ENCODE measurements around the gene LDB3. TPM values are rescaled to one million over a fixed set of nuclear protein-coding genes. Genes with fewer than 3 reads are reported as not detected.

The LDB3 gene
- total RNA-seq, 2 experiments from 2014 or later, result 0.04 TPM; not detected in 1

DNA sequence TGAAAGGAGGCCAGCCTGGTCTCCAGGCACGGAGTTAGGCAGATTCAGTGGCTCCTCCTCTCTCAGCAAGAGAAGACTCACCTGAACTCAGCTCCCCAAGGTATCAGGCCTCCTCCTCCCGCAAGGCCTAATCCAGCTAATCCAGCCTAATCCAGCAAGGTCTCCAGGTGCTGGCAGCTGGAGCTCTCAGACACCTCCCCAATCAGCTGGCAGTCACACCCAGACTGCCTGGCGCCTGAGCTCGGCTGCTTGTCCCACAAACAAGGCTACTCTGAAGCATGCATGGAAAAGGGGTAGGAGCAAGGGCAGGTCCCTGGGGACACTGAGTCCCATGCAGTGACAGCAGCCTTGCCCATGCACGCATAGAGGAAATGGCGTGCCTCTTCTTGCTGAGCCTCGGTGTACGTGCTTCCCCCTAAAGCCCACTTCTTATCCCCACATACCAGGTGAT is 17.3 kb upstream of the LDB3 start:
- CTCF ChIA-PET, result no interaction called here
- POLR2A ChIA-PET, result no interaction called here

DNA sequence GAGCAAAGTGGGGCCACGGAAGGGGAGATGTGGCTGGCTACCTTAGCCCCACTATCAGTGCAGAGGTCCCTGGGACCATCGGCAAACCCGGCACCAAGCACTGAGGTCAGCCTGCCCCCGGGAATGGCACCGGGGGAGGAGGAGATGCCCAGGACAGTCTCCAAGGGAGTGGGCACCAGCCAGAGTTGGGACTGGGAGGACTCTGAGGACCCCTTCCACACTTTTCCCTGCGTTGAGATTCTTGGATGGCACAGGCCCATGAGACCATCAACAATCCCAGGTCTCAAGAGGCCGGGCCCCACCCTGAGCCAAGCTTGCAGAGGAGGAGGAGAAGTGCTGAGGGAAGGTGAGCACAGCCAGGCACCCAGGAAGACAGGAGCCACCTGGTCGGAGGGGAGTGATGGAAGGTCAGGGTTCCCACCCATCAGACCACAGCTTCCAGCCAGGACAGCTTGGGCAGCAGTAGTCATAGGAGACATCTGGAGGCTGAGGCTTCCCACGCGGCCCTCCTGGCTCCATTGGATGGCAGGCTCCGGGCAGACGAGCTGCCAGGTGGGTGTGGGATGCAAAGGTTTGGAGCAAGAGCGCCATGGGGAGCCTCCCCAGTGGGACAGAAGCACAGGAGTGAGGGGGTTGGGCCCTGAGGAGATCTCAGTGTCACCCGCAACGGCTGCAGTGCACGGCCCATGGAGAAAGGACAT is 16.5 kb upstream of the LDB3 start:
- POLR2A ChIA-PET, result no interaction called here
- CTCF ChIA-PET, result interaction anchor here (0.6 kb wide), 1 partner anchor 235 kb away, joined by 5 read pairs; no protein-coding TSS in a partner anchor

DNA sequence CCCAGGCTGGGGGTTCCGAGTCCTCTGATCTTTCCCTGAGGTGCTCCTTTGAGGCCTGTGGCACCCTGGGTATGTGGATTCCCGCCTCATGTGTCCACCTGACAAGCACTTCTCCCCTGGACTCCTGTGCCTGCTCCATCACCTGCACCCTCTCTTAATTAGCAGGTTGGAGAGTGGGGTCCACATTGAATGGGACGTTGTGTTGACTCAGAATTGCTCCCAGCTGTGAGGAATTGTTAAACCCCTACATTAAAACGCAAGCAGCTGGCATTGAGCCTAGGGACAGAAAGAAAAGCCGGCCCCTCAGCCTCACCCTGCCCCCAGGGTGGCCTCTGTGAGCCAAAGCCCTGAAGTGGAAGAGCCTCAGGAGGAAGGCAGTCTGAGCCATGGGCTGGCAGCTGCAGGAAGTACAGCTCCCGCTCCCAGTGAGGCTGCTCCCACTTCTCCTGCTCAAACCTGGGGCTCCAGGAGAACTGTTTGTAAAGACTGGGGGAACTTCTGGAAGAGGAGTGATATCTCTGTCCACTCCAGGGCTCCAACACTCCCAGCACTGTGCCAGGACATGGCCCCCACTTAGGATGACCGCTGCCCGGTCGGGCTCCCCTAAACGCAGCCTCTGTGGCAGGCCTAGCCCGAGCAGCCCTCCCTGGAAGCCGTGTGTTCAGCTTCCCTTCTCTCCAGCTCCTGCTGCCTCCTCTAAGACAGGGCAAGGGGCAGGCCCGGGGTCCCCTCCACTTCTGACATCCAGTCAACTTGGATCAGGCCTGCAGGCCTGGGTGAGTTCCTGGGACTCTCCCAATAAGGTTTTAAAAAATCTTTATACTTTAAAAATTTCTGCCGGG is 15.7 kb upstream of the LDB3 start:
- POLR2A ChIA-PET, result no interaction called here
- CTCF ChIA-PET, result interaction anchor here (0.6 kb wide), 1 partner anchor 234 kb away, joined by 5 read pairs; no protein-coding TSS in a partner anchor

DNA sequence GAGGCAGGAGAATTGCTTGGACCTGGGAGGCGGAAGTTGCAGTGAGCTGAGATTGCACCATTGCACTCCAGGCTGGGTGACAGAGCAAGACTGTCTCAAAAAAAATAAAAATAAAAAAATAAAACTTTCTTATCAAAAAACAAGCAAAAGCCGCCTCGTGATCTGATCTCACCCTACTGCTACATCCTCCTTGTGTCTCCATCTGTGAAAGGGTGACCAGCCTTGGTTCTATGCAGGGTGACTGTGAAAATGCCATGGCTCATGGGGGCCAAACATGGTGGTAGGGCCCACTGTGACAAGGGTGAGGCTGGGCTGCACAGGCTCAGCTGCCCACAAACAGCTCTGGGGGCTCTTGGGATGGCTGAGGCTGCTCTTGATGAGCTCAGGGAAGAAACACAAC is 14.9 kb upstream of the LDB3 start:
- ChIA-PET CTCF (no interaction called here), POLR2A (no interaction called here)

DNA sequence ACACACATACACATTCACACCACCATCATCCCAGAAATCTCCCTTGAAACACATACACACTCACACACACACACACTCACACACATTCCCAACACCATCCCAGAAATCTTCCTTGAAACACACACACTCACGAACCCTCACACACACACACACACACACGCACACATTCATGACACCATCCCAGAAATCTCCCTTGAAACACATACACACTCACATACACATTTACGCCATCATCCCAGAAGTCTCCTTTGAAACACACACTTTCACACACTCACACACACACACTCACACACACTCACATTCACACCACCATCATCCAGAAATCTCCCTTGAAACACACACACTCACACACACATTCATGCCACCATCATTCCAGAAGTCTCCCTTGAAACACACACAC is 14.3 kb upstream of the LDB3 start:
- POLR2A ChIA-PET, result no interaction called here
- CTCF ChIA-PET, result no interaction called here

DNA sequence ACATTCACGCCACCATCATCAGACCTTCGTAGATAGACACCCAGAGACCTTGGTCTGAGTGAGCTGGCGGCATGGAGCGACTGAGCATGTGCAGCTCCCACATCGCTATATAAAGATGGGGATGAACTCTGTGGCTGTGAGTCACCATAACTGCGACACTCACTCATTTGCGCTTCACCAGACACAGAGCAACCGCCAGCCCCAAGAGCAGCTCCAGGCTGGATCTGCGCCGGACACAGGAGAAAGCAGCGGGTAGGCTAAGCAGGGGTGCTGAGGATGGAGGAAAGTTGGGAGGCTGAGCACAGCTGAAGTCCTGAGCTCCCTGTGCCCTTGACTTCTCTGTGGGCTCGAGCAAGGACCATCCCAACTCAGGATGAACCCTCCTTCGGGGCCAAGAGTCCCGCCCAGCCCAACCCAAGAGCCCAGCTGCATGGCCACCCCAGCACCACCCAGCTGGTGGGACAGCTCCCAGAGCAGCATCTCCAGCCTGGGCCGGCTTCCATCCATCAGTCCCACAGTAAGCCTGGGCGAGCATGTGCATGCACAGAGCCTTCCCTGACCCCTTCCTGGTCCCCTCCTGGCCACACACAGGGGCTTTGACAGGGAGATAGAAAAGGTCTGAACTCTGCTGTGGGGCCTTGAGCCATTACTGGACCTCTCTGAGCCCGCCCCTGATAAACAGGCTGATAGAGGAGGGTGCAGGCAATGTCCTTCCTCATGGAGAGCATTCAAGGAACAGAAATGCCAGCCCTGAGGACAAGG is 13.7 kb upstream of the LDB3 start, which contains the start of gene OPN4:
TSS of gene OPN4 (plus strand) at position 137 of the 762 bp plus-strand sequence. CDS start at position 374, 237 bp downstream.
- CTCF ChIA-PET, result no interaction called here
- POLR2A ChIA-PET, result no interaction called here

DNA sequence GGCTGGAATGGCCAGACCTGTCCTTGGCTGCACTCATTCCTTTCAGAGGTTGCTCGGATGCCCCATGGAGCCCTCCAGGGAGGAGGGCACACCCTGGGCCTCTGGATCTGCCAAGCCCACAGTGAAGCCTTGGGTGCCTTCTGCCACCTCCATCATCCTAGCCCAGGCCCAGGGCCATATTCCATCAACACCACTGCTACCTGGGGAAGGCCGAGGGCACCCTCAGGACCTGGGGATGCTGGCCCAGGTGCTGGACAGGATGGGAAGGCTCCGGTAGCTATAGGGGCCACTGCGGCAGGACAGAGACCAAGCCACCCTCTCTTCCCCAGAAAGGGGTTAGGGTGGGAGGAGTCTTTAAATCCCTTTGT is 13.2 kb upstream of the LDB3 start:
- CTCF ChIA-PET, result no interaction called here
- POLR2A ChIA-PET, result no interaction called here

DNA sequence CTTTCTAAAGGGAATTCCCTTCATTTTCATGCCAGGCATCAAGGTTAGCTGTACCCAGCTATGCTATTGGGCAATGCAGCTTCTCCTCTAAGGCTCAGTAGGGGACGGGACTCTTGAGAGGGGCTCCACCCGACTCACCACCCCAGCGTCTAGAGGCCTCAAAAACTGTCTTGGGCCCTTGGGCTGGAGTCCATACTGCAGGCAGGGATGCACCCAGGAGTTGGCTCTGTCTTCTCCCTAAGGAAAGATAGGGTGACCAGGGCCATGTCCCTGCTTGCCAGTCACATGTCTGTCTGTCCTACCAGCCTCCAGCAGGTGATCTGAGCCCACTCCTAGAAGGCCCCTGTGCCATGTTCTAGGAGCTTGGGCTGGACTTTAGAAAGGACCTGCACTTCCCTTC is 12.7 kb upstream of the LDB3 start:
- ChIA-PET POLR2A (no interaction called here), CTCF (no interaction called here)

DNA sequence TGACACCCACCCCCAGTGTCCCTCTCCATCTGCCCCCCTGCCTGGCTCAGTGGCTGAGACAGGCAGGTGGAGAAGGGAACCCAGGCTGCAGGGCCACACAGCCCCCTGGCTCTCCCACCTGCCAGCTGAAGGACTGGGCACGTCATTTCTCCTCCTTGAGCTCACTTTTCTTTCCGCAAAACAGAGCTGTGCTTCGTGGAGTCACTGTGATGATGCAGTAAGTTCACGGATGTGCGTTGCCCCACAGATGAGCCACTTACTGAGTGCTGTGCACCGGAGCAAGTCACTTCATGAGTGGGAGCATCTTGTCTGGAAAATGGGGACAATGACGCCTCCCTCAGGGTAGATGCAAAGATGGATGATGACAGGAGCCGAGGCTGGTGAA is 11.3 kb upstream of the LDB3 start:
- ChIA-PET POLR2A (interaction anchor here (0.5 kb wide), 1 partner anchor 53 kb away, joined by 3 read pairs; no protein-coding TSS in a partner anchor), CTCF (no interaction called here)

DNA sequence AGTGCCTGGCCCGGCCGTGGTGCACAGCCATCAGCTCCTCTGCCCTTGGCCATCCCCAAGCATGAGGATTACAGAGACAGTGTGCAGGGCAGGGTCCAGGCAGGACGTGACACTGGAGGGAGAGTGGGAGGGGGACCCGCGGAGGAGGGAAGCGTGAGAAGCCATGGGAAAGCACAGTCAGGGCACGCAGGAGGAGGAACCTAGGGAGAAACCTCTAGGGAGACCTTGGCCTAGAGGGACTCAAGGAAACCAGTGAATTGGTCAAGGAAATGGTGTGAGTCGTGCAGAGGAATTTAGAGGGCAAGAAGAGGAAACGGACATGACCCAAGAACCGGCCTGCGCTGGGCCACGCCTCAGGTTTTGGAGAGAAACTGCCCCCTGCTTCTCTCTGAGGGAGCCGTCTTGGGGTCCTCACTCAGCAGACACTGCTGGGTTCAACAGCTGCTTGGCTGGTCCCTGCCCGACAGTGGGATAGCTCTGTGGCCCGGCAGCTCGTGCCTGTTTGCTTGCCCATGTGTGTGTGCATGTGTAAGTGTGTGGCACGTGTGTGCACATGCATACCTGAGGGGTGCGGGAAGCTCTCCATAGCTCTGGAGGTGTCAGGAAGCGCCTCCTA is 10.8 kb upstream of the LDB3 start:
- POLR2A ChIA-PET, result interaction anchor here (0.5 kb wide), 1 partner anchor 53 kb away, joined by 3 read pairs; no protein-coding TSS in a partner anchor
- CTCF ChIA-PET, result no interaction called here

DNA sequence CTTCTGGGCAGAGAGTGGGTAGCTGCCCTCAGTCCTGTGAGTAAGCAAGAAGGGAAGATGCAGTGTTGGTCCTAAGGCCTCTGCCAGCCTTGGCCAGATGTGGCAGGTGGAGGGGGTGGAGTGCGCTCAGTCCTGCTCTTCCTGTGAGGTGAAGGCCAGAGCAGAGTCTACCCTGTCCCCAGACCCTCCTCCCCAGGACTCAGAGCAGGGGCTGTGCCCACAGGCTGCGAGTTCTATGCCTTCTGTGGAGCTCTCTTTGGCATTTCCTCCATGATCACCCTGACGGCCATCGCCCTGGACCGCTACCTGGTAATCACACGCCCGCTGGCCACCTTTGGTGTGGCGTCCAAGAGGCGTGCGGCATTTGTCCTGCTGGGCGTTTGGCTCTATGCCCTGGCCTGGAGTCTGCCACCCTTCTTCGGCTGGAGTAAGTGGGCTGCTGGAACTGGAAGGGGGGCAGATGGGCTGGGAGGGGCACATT is 10.0 kb upstream of the LDB3 start:
- CTCF ChIA-PET, result no interaction called here
- POLR2A ChIA-PET, result no interaction called here

DNA sequence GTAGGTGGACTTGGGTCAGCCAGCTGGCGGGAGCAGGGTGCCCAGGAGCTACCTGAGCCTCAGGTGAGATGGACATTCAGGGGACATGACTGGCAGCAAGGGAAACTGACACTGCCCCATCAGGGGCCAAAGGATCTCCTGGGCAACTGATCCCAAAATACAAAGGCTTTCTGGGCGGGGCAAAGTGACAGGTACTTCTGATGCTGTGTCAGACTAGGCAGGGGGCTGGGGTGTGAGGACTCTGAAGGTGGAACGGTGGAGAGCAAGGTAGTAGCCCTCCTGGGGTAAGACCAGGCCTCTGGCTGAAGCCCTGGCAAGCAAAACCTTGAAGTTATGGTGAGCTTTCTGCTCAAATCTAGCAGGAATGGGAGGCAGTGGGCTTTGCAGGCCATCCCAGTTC is 9.6 kb upstream of the LDB3 start:
- CTCF ChIA-PET, result no interaction called here
- POLR2A ChIA-PET, result no interaction called here

DNA sequence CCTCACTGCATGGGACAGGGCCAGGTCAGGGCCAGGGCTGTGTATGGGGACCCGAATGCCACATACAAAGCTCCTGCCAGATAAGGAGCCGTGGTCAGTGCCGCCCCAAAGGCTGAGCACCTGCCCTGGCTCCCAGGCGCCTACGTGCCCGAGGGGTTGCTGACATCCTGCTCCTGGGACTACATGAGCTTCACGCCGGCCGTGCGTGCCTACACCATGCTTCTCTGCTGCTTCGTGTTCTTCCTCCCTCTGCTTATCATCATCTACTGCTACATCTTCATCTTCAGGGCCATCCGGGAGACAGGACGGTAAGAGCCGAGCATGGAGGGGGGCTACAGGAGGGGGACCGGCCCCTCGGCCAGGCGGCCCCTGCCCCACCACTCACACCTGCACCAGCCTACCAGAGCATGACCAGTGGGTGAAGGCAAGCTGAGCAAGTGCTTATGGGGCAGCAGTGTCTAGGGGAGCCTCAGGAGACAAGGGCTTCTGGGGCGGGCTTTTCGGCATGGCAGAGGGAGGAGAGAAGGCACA is 9.1 kb upstream of the LDB3 start:
- ChIA-PET CTCF (no interaction called here), POLR2A (no interaction called here)

DNA sequence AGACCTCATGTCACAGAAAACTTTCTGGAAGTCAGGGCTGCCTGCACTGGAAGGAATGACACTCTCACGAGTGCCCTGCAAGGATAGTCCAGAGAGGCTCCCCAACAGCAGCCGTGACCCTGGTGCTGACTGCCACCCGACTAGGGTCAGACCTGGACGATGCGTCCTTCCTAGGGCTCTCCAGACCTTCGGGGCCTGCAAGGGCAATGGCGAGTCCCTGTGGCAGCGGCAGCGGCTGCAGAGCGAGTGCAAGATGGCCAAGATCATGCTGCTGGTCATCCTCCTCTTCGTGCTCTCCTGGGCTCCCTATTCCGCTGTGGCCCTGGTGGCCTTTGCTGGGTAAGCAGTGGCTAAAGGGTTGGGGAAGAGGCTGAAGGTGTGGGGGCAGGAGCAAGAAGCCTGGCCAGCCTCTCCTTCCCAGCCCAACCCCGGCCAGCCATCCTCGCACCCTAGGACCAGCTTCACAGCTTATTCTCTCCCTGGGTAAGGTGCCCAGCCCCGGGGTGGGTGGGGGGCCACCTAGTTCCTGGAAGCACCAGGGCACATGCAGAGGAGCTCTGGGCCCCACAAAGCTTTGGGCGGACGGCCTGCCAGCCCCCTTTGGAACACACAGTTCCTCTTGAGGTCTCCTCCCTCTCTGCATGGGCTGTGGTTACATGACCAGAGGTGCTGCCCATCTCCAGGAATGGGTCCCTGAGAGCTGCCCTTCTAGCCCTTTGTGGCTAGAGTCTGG is 8.4 kb upstream of the LDB3 start:
- POLR2A ChIA-PET, result no interaction called here
- CTCF ChIA-PET, result interaction anchor here (0.6 kb wide), 1 partner anchor 1076 kb away, joined by 3 read pairs; no protein-coding TSS in a partner anchor

DNA sequence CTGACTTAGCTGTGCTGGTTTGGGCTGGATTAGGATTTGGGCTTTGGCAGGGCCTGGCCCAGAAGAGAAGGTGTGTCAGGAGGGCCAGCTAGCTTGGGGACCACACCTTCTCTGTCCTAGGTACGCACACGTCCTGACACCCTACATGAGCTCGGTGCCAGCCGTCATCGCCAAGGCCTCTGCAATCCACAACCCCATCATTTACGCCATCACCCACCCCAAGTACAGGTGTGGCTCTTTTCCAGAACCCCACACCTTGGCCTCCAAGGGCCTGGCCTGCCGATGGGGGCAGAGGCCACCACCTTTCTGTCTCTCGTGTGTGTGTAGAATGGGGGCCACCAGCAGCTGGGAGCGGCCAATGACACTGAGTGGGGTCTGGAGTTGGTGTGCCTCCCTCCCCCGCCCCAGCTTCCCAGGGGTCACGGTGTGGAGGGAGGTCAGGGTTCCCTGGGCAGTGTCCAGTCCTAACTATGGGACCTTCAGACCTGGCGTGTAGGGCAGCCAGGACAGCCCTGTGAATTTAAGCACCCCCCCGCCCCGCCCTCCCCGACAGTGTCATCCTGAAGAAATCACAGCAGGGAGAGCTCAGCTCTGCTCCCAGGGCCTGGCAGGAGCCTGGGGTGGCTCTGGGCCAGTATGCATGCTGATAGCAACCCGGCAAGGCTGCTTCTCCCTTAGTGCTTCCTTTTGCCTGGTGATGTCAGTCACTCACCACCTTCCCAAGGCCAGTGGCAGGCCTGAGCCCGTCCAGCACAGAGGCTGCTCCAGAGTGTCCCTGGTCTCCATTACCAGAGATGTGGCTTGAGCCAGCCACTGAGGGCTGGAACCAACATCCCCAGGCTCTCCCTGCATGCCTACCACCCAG is 6.9 kb upstream of the LDB3 start:
- POLR2A ChIA-PET, result no interaction called here
- CTCF ChIA-PET, result no interaction called here

DNA sequence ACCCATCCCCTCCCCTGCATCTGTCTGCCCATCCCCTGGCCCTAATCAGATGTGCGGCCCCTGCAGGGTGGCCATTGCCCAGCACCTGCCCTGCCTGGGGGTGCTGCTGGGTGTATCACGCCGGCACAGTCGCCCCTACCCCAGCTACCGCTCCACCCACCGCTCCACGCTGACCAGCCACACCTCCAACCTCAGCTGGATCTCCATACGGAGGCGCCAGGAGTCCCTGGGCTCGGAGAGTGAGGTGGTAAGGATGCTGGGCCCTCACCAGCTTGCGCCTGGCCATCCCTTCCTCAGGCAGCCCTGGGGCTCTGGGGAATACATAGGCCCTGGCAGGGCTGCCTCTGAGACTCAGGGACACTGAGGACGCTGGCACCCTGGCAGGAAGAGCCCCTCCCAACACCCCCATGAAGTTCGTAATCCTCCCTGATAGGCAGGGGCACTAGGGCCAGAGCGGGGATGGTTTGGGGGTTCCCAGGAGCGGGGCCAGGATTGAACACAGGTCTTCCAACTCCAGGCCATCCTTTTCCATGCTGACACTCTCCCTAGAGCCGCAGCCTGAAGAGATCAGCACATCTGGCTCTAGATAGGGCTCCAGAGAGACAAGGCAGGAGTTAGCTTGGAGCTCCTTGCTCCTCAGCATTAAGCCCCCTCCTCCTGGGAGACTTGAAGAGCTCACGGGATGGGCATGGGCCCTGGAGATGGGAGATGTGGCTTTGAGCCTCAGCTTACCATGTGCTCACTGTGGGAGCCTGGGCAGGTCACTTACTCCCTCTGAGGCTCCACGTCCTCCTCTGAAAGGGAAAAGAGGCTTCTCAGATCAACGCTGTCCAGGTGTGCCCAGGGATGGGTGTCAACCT is 5.9 kb upstream of the LDB3 start:
- ChIA-PET CTCF (interaction anchor here (0.6 kb wide), 1 partner anchor 94 kb away, joined by 3 read pairs; no protein-coding TSS in a partner anchor), POLR2A (no interaction called here)

DNA sequence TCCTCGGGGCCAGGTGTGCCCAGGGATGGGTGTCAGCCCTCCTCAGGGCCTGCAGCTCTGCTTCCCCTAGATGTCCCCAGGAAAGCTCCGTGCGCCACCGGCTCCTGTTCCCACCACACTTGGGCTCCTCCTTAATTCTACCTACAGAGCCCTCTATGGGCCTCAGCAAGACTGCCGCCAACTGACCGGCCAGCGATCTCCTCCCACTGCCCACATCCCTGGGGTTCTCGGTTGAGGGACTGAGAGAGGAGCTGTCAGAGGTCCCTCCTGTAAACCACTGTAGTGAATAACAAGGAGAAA is 5.3 kb upstream of the LDB3 start:
- POLR2A ChIA-PET, result no interaction called here
- CTCF ChIA-PET, result no interaction called here

All from activated CD8-positive, alpha-beta memory T cell treated with anti-CD3 and anti-CD28 coated beads for 36 hours (primary cell).